Left colon (tissue), 2 donors: ENCODE data around the gene PFKM. TPM values are rescaled to one million over a fixed set of nuclear protein-coding genes. Genes with fewer than 3 reads are reported as not detected.

ENCODE experiments used
- ATAC-seq: fragments of 200-7000 bp; cut with Tn5 transposase; one replicate; pipeline ENCODE4 v1.9.1; 2020; ENCODE audit warnings: mild to moderate bottlenecking, moderate library complexity
- DNase-seq, 2 donors: peaks; one replicate each; pipeline ENCODE4 v3.0.0-alpha.2; 2020
- intact Hi-C, 2 donors: fragments of 100-400 bp; cut with DNase I in 1 of 2; cut with micrococcal nuclease in 1 of 2; formaldehyde crosslinking; loops; one replicate each; pipeline versions ENCODE4 v1.11.2 to v1.14.0; 2022; cut with DNase I, micrococcal nuclease
- long read RNA-seq: library from polyadenylated mRNA; unstranded; transcript quantifications from one replicate; pipeline ENCODE4 v2.0.0, GENCODE V29; 2021
- total RNA-seq, 2 donors: library from RNA; stranded (reverse); fragmentation: NEBNext Ultra II Directional; extraction: Animal tissue kit (Norgen Biotek cat#: 25700); gene quantifications; one replicate each; pipeline ENCODE4 v1.2.1, GENCODE V29; 2021
- donor health status: DM: no; HTN: no; CAD: no.
- donor health status: DM: yes; HTN: yes; CAD: no.

PFKM gene
- total RNA-seq = 10 to 100 TPM; 48.1 to 49.6 TPM
- long read RNA-seq, transcript PFKM-203 (23 exons, 3,224 nt) = major isoform, 21 of 44 reads
- long read RNA-seq, partial matches to known transcripts = 10 of 44 reads
- long read RNA-seq, other reads (novel, unspliced or antisense) = 12 of 44 reads

DNA sequence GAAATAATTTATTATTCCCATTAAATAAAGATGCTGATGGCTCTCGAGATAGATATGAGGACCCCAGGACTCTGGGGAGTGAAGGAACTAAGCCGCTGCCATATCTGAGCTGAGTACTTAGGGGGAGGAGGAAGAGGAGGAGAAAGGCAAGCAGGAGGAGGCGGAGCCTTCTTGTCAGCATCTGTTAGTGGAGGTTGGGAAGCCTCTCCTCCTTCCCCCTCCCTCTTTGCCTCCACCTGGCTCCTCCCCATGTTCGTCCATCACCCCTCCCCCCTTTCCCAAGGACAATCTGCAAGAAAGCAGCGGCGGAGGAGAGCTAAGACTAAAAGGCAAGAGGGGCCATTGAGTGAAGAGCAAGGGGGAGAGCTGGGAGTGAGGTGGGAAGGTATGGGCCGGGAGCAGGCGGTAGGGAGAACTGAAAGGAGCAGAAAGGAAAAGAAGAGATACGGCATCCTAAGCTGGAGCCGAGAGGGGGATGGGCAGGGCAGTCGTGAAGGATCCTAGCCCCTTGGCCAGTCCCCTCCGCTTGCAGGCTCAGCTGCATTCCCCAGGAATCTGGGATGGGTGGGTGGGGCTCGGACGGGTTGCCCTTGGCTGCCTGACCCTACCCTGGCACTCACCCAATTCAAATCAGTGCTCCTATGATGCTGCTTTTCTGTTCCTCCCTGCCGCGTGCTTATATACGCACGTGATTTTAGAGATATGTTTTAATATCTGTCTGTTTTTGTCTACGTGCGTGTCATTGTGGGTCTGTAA is at the start of gene PFKM:
Gene PFKM, plus strand, starts transcription at position 287 of the 756 bp plus-strand sequence. CDS start 3,411 bp downstream, outside the sequence.
- intact Hi-C loops = no loop called here
- peak; percentile 99 for ATAC-seq
- peak; percentile 81 to 93 for DNase-seq

DNA sequence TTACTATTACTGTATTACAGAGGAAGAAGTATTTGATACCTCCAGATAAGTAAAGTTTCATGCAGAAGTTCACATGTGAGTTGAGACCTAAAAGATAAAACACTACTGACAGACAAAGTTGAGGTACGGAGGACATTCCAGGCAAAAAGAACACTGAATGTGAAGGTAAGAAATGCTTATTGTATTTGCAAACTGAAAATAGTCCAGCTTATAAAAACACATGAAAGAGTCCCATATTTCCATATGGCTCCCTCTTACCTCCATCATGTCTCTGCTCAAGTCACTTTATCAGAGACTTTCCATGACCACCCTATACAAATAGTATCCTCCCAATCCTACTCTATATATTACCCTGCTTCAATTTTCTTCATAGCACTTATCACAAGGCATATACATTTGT is 49.1 kb upstream of the PFKM start:
- DNase-seq (no peak), ATAC-seq (no peak)
- intact Hi-C loops = no loop called here

DNA sequence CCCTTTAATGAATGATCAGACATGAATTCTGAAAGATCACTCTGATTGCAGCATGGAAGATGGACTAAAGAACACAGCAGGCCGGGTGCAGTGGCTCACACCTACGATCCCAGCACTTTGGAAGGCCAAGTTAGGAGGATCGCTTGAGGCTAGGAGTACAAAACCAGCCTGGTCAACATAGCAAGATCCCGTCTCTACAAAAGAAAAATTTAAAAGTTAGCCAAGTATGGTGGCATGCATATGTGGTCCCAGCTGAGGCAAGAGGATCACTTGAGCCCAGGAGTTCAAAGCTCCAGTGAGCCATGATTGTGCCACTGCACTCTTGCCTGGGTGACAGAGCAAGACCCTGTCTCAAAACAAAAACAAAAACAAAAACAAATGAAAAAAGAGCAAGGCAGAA is 48.4 kb upstream of the PFKM start:
- intact Hi-C loops = no loop called here
- ATAC-seq = no peak
- DNase-seq = no peak

DNA sequence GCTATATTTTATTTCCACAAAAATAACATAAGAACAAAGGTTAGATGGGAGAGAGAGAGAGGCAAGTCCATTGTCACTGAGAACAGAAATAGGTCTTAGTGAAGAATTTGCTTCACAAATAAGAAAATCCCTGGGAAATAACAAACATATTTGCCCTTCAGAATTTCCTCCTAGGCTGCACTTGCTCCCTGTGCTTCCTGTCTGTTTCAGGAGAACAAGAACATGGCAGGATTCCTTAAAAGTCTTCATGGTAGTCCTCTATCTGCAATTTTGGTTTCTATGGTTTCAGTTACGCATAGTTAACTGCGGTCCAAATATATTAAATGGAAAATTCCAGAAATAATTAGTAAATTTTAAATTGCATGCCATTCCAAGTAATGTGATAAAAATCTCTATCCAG is 47.4 kb upstream of the PFKM start:
- intact Hi-C loops = no loop called here
- no peak for DNase-seq
- no peak for ATAC-seq

- intact Hi-C loops = no loop called here
- DNase-seq (no peak), ATAC-seq (no peak)
Measured at GRCh38 chr12:48072266-48072665, 46.9 kb upstream of the PFKM start.

- intact Hi-C loops = no loop called here
- no peak for ATAC-seq
- no peak for DNase-seq
Measured at GRCh38 chr12:48074266-48074665, 44.9 kb upstream of the PFKM start.

- DNase-seq = no peak
- ATAC-seq = no peak
- intact Hi-C loops = no loop called here
Measured at GRCh38 chr12:48075832-48076231, 43.3 kb upstream of the PFKM start.

- intact Hi-C loops = no loop called here
- ATAC-seq (no peak), DNase-seq (no peak)
Measured at GRCh38 chr12:48077111-48077510, 42.1 kb upstream of the PFKM start.

GRCh38 chr12:48078901-48079300 is 40.3 kb upstream of the PFKM start:
- DNase-seq (no peak), ATAC-seq (no peak)
- intact Hi-C loops = no loop called here

GRCh38 chr12:48080285-48080684 is 38.9 kb upstream of the PFKM start:
- intact Hi-C loops = loop anchor here in 1 of 2 donors (10.0 kb wide), 1 partner anchor 85 kb away; no protein-coding TSS in a partner anchor
- no peak for DNase-seq
- no peak for ATAC-seq

- intact Hi-C loops = loop anchor here in 1 of 2 donors (10.0 kb wide), 1 partner anchor 84 kb away; no protein-coding TSS in a partner anchor
- ATAC-seq (no peak), DNase-seq (no peak)
Measured at GRCh38 chr12:48080821-48081220, 38.3 kb upstream of the PFKM start.

DNA sequence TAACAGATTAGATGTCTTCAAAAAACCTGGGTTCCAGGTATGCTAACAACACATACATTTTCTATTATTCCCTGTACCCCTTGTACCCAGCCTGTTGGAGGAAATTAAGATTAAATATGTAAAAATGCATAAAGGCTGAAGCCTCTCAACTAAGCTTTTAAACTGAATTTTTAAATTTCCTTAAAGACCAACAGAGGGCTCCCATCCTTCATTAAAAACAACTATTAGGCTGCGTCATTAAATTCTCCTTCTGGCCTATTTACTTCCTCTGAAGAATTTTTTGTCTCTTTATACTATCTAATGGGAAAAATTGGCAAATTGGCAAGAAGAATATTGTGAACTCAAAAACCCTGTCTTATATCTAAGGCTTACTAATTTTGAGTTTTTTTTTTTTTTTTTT is 35.1 kb upstream of the PFKM start:
- DNase-seq (no peak), ATAC-seq (no peak)
- intact Hi-C loops = loop anchor here in 1 of 2 donors (10.0 kb wide), 1 partner anchor 81 kb away; no protein-coding TSS in a partner anchor

- no peak for ATAC-seq
- intact Hi-C loops = loop anchor here in 1 of 2 donors (10.0 kb wide), 1 partner anchor 80 kb away; no protein-coding TSS in a partner anchor
Measured at GRCh38 chr12:48084841-48085460, 34.2 kb upstream of the PFKM start.

GRCh38 chr12:48086327-48086726 is 32.8 kb upstream of the PFKM start:
- DNase-seq = no peak
- intact Hi-C loops = loop anchor here in 1 of 2 donors (10.0 kb wide), 1 partner anchor 78 kb away; no protein-coding TSS in a partner anchor
- no peak for ATAC-seq

More at GRCh38 chr12:48084841-48085460, 34.2 kb upstream of the PFKM start:
- DNase-seq = no peak

- no peak for ATAC-seq
Measured at GRCh38 chr12:48092611-48093010, 26.6 kb upstream of the PFKM start.

DNA sequence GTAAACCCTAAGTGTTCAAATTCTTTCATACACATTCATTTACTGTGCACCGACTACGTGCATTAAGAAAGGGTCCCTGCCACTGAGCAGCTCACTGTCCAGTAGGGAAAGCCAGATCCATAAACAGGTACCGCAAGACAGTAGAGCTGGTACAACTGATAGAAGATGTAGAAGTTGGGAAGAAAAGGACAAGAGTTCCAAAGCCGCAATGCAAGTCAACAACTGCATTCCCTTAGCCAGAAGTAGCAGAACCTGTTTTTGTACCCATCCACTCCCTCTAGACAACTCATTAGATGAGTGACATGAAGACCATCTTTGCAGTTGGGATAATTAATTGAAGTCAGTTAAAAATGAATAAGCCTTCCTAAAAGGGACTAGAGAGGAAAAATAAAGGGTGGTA is 14.6 kb upstream of the PFKM start:
- intact Hi-C loops = loop anchor here in 1 of 2 donors (10.0 kb wide), 1 partner anchor 50 kb away; the partner anchor contains the start of gene ASB8
- ATAC-seq (no peak), DNase-seq (no peak)

More at GRCh38 chr12:48092611-48093010, 26.6 kb upstream of the PFKM start:
- no peak for DNase-seq
- intact Hi-C loops = no loop called here

- intact Hi-C loops = loop anchor here in 1 of 2 donors (10.0 kb wide), 1 partner anchor 49 kb away; the partner anchor contains the start of gene ASB8
- DNase-seq (no peak), ATAC-seq (peak; percentile 8)
Measured at GRCh38 chr12:48105321-48105866, 13.8 kb upstream of the PFKM start.

DNA sequence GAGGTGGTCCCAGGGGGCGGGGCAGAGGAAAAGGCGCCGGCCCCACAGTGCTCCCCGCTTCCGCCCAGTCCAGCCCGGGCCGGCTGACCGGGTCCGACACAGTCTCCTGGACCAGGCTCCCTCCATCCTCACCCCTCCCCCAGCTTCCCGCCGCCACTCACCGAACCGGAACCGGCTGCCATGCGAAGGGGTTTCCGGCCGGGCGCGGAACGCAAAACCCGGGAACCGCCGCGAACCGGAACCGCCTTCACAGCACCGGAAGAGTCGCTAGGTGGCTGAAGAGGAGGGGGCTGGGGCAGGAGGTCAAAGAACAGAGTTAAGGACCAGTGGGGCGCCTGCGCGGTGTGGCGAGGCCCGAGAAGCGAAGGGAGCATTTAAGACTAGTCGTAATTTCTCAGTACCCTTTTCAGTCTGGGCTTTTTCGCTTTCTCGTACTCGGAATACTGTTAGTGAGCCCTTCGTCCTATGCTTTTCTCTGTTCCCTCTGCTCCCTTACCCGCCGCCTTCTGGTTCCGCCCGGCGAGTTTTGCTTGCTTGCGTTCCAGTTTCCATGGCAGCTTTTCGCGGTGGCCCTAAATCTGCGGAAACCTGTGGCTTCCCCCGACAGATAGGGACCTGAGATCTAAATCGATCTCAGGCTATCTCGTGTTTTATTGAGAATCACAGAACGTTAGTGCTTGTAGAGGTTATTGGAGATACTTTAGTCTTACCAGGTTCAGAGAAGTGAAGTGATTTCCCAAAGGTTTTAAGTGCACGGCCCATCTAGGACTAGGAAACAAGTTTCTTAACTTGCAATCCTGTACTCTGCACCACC is 13.1 kb upstream of the PFKM start, which contains the start of gene SENP1:
Gene SENP1, minus strand, starts transcription at position 213 of the 814 bp plus-strand sequence. CDS start 4,607 bp downstream, outside the sequence.
- ATAC-seq (peak; percentile 95), DNase-seq (peak; percentile 82 to 90)
- intact Hi-C loops = loop anchor here in 1 of 2 donors (10.0 kb wide), 1 partner anchor 49 kb away; the partner anchor contains the start of gene ASB8
